ENCODE measurements around the gene TSLP. TPM values are rescaled to one million over a fixed set of nuclear protein-coding genes. Genes with fewer than 3 reads are reported as not detected.

The TSLP gene
- not detected in 5 replicates for total RNA-seq (2022; extraction: Qiagen RNA extraction; ENCODE audit: low read depth)

GRCh38 chr5:111071413-111071812, at the start of gene TSLP:
Gene TSLP (plus strand): TSS chr5:111071713. CDS start chr5:111071891, 178 bp downstream.

GRCh38 chr5:111092062-111092853, 20.7 kb downstream of the TSLP start, which contains the start of gene WDR36:
Gene WDR36 (plus strand): TSS chr5:111092348. CDS start chr5:111092457, 109 bp downstream.

Other genes with a start within 250 kb of the TSLP start
- gene WDR36, start 20.6 kb downstream of the TSLP start, total RNA-seq (2022; extraction: Qiagen RNA extraction; ENCODE audit: low read depth), result 12.5 to 19.4 TPM (median 15.3 TPM) in 5 replicates
- gene CAMK4, start 152.7 kb downstream of the TSLP start, total RNA-seq (2022; extraction: Qiagen RNA extraction; ENCODE audit: low read depth), result 0.01 to 0.13 TPM (median 0.09 TPM) in 3 of 5 replicates, not detected in the others

All from A549 treated with CpdA at 1 μM for 4 hours (cell line).